A549 (cell line): ENCODE measurements around the gene MAP1LC3B2. TPM values are rescaled to one million over a fixed set of nuclear protein-coding genes. Genes with fewer than 3 reads are reported as not detected.
A peak's percentile ranks its signal among the peaks of the same experiment; 100 is the strongest.

ENCODE experiments used
- ATAC-seq, 2 experiments: fragments of 200-7000 bp in 1 of 2; fragments of >200 bp in 1 of 2; cut with Nextera tagmentation in 1 of 2; cut with Tn5 transposase in 1 of 2; 3 replicates each; pipeline versions ENCODE4 v1.8.0 to v1.9.1; 2018 to 2020; ENCODE audit warnings: mild to moderate bottlenecking in 1 of 2, moderate library complexity in 1 of 2
- CTCF ChIA-PET: fragments of 300-600 bp; sonication (Branson Sonifier 250); formaldehyde crosslinking; extraction: SDS; loops from one replicate; lab custom pipeline; 2021; ENCODE audit warnings: antibody characterized with exemption, inconsistent platforms; lab: Yijun Ruan, JAX
- POLR2A ChIA-PET: fragments of 350-600 bp; formaldehyde crosslinking; extraction: SDS; loops from one replicate; lab custom pipeline; 2021; ENCODE audit warnings: antibody characterized with exemption, inconsistent platforms; lab: Yijun Ruan, JAX
- DNase-seq, 2 experiments: peaks; one replicate each; pipeline versions ENCODE4 v3.0.0 to v3.0.0-alpha.2; 2011 to 2016; ENCODE audit warnings: low read depth in 1 of 2, low spot score in 1 of 2
- FAIRE-seq: peaks from 2 replicates; lab custom pipeline; 2011; peaks lifted over from hg19 to GRCh38; lab: Jason Lieb, UNC
- H3K27ac ChIP-seq, 2 experiments: fragments of >200 bp; sonication (Bioruptor Twin); formaldehyde crosslinking; 3 replicates each; pipeline ENCODE4 v1.5.1; 2016 to 2017
- H3K4me1 ChIP-seq: fragments of >200 bp; sonication (Bioruptor Twin); formaldehyde crosslinking; 3 replicates; pipeline ENCODE4 v1.6.1; 2016
- H3K4me2 ChIP-seq: fragments of >200 bp; sonication (Bioruptor Twin); formaldehyde crosslinking; 3 replicates; pipeline ENCODE4 v1.6.1; 2016
- H3K4me3 ChIP-seq: fragments of >200 bp; sonication (Bioruptor Twin); formaldehyde crosslinking; 3 replicates; pipeline ENCODE4 v1.5.1; 2016
- H3K9me3 ChIP-seq: fragments of >200 bp; sonication (Bioruptor Twin); formaldehyde crosslinking; 3 replicates; pipeline ENCODE4 v1.6.1; 2016
- BHLHE40 ChIP-seq: IDR thresholded peaks from 2 replicates; pipeline ENCODE4 v1.6.1; 2012; ENCODE audit warnings: low read depth, low read length, inconsistent platforms
- CBX2 ChIP-seq: fragments of 200-600 bp; sonication (generic); IDR thresholded peaks from 2 replicates; pipeline ENCODE4 v1.6.1; 2016; ENCODE audit warnings: low read depth, mild to moderate bottlenecking, borderline replicate concordance
- CEBPB ChIP-seq, 2 experiments: fragments of >200 bp in 1 of 2; sonication (Bioruptor Twin) in 1 of 2; formaldehyde crosslinking in 1 of 2; IDR thresholded peaks; 2 replicates each; pipeline ENCODE4 v1.6.1; 2012 to 2016
- FOSL2 ChIP-seq, 2 experiments: fragments of 450-650 bp in 1 of 2; fragments of >200 bp in 1 of 2; sonication (Bioruptor Twin) in 1 of 2; formaldehyde crosslinking; IDR thresholded peaks; 2 replicates each; pipeline versions ENCODE4 v1.5.0 to v1.6.1; 2016 to 2020; ENCODE audit warnings: mild to moderate bottlenecking in 1 of 2, moderate library complexity in 1 of 2
- HOXB13 ChIP-seq: fragments of 250-450 bp; sonication (Bioruptor Pico); IDR thresholded peaks from 2 replicates; pipeline ENCODE4 v1.5.0; 2020; ENCODE audit warnings: low read depth, mild to moderate bottlenecking, moderate library complexity
- HOXB5 ChIP-seq: fragments of 250-450 bp; sonication (Bioruptor Pico); IDR thresholded peaks from 2 replicates; pipeline ENCODE4 v1.5.0; 2020; ENCODE audit warnings: mild to moderate bottlenecking, moderate library complexity
- JUNB ChIP-seq: fragments of >200 bp; sonication (Bioruptor Twin); formaldehyde crosslinking; IDR thresholded peaks from 2 replicates; pipeline ENCODE4 v1.6.1; 2016
- KDM1A ChIP-seq: fragments of 200-600 bp; sonication (generic); IDR thresholded peaks from 2 replicates; pipeline ENCODE4 v1.6.1; 2016; ENCODE audit warnings: low read depth, mild to moderate bottlenecking
- NPAS2 ChIP-seq: fragments of 250-450 bp; sonication (Bioruptor Pico); IDR thresholded peaks from 2 replicates; pipeline ENCODE4 v1.8.0; 2022; ENCODE audit warnings: mild to moderate bottlenecking, moderate library complexity, borderline replicate concordance
- POLR2A ChIP-seq: IDR thresholded peaks from 2 replicates; pipeline ENCODE4 v1.6.1; 2012; ENCODE audit warnings: mild to moderate bottlenecking, low read length
- RCOR1 ChIP-seq: fragments of 150-350 bp; IDR thresholded peaks from 2 replicates; pipeline ENCODE4 v1.6.1; 2014; ENCODE audit warnings: antibody characterized with exemption, low read length, low read depth
- RNF2 ChIP-seq: fragments of 200-600 bp; sonication (generic); IDR thresholded peaks from 2 replicates; pipeline ENCODE4 v1.6.1; 2016; ENCODE audit warnings: low read depth, mild to moderate bottlenecking, antibody characterized with exemption, moderate library complexity, borderline replicate concordance
- TP53 ChIP-seq: fragments of 250-450 bp; sonication (Bioruptor Pico); IDR thresholded peaks from 2 replicates; pipeline ENCODE4 v1.5.0; 2021; ENCODE audit warnings: mild to moderate bottlenecking, moderate library complexity
- ZSCAN20 ChIP-seq: fragments of 250-450 bp; sonication (Bioruptor Pico); IDR thresholded peaks from 2 replicates; pipeline ENCODE4 v1.8.0; 2022; ENCODE audit warnings: mild to moderate bottlenecking, moderate library complexity
- WGBS: methylation state at CpG from one replicate; pipeline ENCODE4 v1.1.6; 2017; ENCODE audit errors: missing lambda C conversion rate; 5-methylcytosine and 5-hydroxymethylcytosine counted together
- polyA plus RNA-seq, 4 experiments: library from polyadenylated mRNA; depleted of rRNA in 3 of 4; stranded (reverse); fragments of >200 nt; fragmentation: RNase III in 1 of 4; extraction: RNeasy Plus Mini Kit Qiagen cat#74134 plus additional on column Dnase treatment in 1 of 4; gene quantifications; 2 replicates in 3 of 4; 3 replicates in 1 of 4; pipeline ENCODE4 v1.2.3, GENCODE V29; 2011 to 2017
- TF ChIP-seq, protein P1 (sequence below): fragments of 150-350 bp; IDR thresholded peaks from 2 replicates; pipeline ENCODE4 v1.6.1; 2014; ENCODE audit warnings: low read depth, mild to moderate bottlenecking, low read length
- TF ChIP-seq, protein P2 (sequence below): fragments of >200 bp; sonication (Bioruptor Twin); formaldehyde crosslinking; IDR thresholded peaks from 3 replicates; pipeline ENCODE4 v1.5.1; 2016
- TF ChIP-seq, protein P3 (sequence below): IDR thresholded peaks from 2 replicates; pipeline ENCODE4 v1.6.1; 2012
- TF ChIP-seq, protein P4 (sequence below): fragments of >200 bp; sonication (Bioruptor Twin); formaldehyde crosslinking; IDR thresholded peaks from 3 replicates; pipeline ENCODE4 v1.6.1; 2016

Gene MAP1LC3B2
- polyA plus RNA-seq, 2 of the 4 experiments (the other 2 are of a cell fraction) = 2.1 to 2.8 TPM

DNA sequence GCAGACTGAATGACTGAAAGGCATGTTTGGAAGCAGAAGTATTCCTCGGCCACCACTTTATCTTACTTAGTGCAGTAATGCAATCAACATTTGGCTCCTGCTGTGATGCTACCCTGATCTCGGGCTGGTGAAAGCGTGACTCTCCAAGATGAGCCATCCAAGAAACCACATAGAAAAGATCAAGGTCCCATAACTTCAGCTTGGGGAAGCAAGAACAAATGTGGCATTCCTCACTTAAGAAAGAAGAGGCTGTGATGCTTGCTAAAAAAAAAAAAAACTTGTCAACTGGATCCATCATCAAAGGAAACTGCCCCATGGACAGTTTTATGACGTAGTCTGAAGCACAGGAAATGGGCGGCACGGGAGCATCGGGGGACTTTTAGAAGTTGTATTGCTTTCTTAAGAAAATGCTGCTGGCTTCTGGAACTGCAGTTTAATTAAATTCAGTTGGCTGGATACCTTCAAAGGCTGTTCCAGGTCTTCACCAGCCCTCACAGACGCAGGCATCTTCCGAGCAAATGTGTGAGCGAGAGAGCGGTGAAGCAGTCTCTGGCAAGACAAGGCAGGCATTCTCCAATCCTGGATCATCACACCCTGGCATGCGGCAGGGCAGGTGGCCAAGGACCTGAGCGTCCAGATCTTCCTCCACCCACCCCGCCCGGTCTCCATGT lies 38.2 kb upstream of the MAP1LC3B2 start:
- ChIA-PET CTCF (interaction anchor here (1.0 kb wide), 1 partner anchor 80 kb away, joined by 3 read pairs; no protein-coding TSS in a partner anchor), POLR2A (no interaction called here)
- Histone ChIP-seq H3K9me3 (no peaks in the 10 kb centered on the region), H3K4me3 (no peak overlapping the region), H3K27ac (peak overlapping the region in 1 of 2 experiments; percentile 68; a peak in 3 of 6 replicates), H3K4me2 (no peak overlapping the region), H3K4me1 (peaks cover 21% of the 10 kb centered on the region)
- ATAC-seq (no peak), DNase-seq (no peak), FAIRE-seq (no peak)
- 68% methylated on average over 15 of the region's 15 CpGs for WGBS
- no peak for TF ChIP-seq BHLHE40
- TF ChIP-seq JUNB = no peak
- TF ChIP-seq, protein P1, sequence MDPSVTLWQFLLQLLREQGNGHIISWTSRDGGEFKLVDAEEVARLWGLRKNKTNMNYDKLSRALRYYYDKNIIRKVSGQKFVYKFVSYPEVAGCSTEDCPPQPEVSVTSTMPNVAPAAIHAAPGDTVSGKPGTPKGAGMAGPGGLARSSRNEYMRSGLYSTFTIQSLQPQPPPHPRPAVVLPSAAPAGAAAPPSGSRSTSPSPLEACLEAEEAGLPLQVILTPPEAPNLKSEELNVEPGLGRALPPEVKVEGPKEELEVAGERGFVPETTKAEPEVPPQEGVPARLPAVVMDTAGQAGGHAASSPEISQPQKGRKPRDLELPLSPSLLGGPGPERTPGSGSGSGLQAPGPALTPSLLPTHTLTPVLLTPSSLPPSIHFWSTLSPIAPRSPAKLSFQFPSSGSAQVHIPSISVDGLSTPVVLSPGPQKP = no peak
- no peak for TF ChIP-seq NPAS2
- TF ChIP-seq, protein P2, sequence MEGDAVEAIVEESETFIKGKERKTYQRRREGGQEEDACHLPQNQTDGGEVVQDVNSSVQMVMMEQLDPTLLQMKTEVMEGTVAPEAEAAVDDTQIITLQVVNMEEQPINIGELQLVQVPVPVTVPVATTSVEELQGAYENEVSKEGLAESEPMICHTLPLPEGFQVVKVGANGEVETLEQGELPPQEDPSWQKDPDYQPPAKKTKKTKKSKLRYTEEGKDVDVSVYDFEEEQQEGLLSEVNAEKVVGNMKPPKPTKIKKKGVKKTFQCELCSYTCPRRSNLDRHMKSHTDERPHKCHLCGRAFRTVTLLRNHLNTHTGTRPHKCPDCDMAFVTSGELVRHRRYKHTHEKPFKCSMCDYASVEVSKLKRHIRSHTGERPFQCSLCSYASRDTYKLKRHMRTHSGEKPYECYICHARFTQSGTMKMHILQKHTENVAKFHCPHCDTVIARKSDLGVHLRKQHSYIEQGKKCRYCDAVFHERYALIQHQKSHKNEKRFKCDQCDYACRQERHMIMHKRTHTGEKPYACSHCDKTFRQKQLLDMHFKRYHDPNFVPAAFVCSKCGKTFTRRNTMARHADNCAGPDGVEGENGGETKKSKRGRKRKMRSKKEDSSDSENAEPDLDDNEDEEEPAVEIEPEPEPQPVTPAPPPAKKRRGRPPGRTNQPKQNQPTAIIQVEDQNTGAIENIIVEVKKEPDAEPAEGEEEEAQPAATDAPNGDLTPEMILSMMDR = no peak
- no peak for TF ChIP-seq HOXB5 (CRISPR knock-in tag)
- no peak for TF ChIP-seq ZSCAN20
- no peak for TF ChIP-seq HOXB13 (CRISPR knock-in tag)
- no peak for TF ChIP-seq FOSL2 (IDR thresholded peaks at IDR 0.05)
- TF ChIP-seq FOSL2 (CRISPR knock-in tag; IDR thresholded peaks at IDR 0.05) = no peak
- TF ChIP-seq CBX2 = no peak
- TF ChIP-seq, protein P3, sequence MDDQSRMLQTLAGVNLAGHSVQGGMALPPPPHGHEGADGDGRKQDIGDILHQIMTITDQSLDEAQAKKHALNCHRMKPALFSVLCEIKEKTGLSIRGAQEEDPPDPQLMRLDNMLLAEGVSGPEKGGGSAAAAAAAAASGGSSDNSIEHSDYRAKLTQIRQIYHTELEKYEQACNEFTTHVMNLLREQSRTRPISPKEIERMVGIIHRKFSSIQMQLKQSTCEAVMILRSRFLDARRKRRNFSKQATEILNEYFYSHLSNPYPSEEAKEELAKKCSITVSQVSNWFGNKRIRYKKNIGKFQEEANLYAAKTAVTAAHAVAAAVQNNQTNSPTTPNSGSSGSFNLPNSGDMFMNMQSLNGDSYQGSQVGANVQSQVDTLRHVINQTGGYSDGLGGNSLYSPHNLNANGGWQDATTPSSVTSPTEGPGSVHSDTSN = no peak
- no peak for TF ChIP-seq KDM1A
- no peak for TF ChIP-seq CEBPB (IDR thresholded peaks at IDR 0.05)

DNA sequence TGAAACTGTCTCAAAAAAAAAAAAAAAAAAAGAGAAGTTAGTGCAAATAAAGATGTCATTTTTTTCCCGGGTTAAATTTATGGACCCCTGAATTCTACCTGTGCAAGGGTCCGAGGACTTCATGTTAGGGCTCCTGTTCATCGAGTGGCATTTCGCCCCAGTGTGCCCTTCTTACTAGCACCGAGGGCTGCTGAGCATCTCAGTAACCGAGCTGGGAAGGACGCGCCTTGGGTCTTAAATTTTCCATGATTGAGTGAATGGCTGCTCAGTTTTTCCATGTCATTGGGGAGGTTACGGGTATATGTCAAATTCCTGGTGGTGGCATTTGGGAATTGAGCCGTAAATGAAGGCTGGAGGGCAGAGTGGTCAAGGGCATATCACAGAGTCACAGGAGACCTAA lies 34.9 kb upstream of the MAP1LC3B2 start:
- peak overlapping the region; percentile 87 to 94 for H3K27ac ChIP-seq
- ChIA-PET CTCF (interaction anchor here (0.5 to 1.9 kb wide), 13 partner anchors 8 to 310 kb away, joined by 3 to 6 read pairs (median 3); partner anchors contain the start of gene MED13L), POLR2A (interaction anchor here (0.5 to 1.6 kb wide), 7 partner anchors 10 to 246 kb away, joined by 3 to 11 read pairs (median 3); no protein-coding TSS in a partner anchor)
- WGBS = 89% methylated on average over 10 of the region's 10 CpGs
- DNase-seq (no peak), ATAC-seq (no peak), FAIRE-seq (no peak)
- H3K4me3 ChIP-seq = no peak overlapping the region
- H3K4me2 ChIP-seq = peak overlapping the region; percentile 80
- TF ChIP-seq TP53 (CRISPR knock-in tag) (no peak), POLR2A (no peak), RNF2 (no peak), RCOR1 (no peak)
- TF ChIP-seq, protein P4, sequence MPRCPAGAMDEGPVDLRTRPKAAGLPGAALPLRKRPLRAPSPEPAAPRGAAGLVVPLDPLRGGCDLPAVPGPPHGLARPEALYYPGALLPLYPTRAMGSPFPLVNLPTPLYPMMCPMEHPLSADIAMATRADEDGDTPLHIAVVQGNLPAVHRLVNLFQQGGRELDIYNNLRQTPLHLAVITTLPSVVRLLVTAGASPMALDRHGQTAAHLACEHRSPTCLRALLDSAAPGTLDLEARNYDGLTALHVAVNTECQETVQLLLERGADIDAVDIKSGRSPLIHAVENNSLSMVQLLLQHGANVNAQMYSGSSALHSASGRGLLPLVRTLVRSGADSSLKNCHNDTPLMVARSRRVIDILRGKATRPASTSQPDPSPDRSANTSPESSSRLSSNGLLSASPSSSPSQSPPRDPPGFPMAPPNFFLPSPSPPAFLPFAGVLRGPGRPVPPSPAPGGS = no peak
- H3K4me1 ChIP-seq = peaks cover 53% of the 10 kb centered on the region
- peaks cover 5% of the 10 kb centered on the region; the same call in 2 of the 3 replicates for H3K9me3 ChIP-seq
